ENCODE results near the gene PTGFRN. TPM values are rescaled to one million over a fixed set of nuclear protein-coding genes. Genes with fewer than 3 reads are reported as not detected.

Gene PTGFRN
- total RNA-seq, 1 experiment from 2014 or later = 60.6 TPM

DNA sequence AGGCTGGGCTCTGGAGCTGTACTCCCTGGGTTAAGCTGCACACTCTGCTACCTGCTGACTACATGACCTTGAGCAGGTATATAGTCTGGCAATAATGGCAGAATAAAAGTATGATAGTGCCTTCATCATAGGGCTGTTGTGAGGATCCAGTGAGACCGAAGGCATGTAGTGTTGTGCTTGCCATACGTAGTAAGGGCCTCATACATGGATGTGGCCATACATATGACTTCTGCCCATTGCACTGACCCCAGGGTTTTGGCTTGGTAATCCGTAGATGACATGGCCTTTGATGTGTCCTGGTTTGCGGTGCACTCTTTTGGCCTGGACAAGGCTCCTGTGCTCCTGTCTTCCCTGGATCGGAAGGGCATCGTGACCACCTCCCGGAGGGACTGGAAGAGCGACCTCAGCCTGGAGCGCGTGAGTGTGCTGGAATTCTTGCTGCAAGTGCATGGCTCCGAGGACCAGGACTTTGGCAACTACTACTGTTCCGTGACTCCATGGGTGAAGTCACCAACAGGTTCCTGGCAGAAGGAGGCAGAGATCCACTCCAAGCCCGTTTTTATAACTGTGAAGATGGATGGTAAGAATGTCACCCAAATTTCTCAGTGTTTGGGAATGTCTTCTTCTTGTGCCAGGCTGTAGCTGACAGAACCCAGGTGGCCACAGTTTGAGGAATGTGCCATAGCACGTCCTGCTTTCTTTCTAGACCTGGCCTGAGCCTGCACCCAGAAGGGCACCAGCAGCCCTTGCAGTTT, 74.9 kb downstream of the PTGFRN start:
- peaks cover 0 to 3% of the 10 kb centered on the region in 2 experiments; a peak in 1 of 4 replicates for H3K4me1 ChIP-seq (ENCODE audit: control insufficient read depth in 1 of 2, insufficient read depth in 2 of 2, low read length in 2 of 2)
- no peaks in the 10 kb centered on the region for H3K79me2 ChIP-seq (ENCODE audit: insufficient read depth, low read length)
- CTCF ChIA-PET = no interaction called here
- H4K20me1 ChIP-seq (ENCODE audit: insufficient read depth) = no peaks in the 10 kb centered on the region
- no peak overlapping the region for H3K9ac ChIP-seq (ENCODE audit: low read length)
- no peaks in the 10 kb centered on the region for H3K9me2 ChIP-seq (ENCODE audit: insufficient read depth)
- ATAC-seq = no peak
- RAD21 ChIA-PET (ENCODE audit: low non-redundant PET in 1 of 2, low total read pairs in 2 of 2, uncharacterized antibody in 2 of 2, unreplicated experiment in 2 of 2) = no interaction called here
- no peak overlapping the region for H3K4me2 ChIP-seq (ENCODE audit: low read length)
- DNase-seq (ENCODE audit: low read depth, low spot score) = no peak
- intact Hi-C loops (cut with micrococcal nuclease) = no loop called here
- H3K36me3 ChIP-seq (ENCODE audit: control insufficient read depth in 1 of 2, insufficient read depth in 2 of 2, low read length in 2 of 2) = 0 out of 4 replicates have a peak, but pooled peaks cover 0 to 2% of the 10 kb centered on the region in 2 experiments
- no peaks in the 10 kb centered on the region for H3K9me3 ChIP-seq (ENCODE audit: control insufficient read depth in 1 of 2, insufficient read depth in 1 of 2, low read depth in 1 of 2, low read length in 2 of 2)
- H3K4me3 ChIP-seq (replicated peaks in 1 of 2; ENCODE audit: low read depth in 1 of 2, low read length in 2 of 2) = no peak overlapping the region
- TF ChIP-seq SIN3A (IDR thresholded peaks at IDR 0.05; ENCODE audit: low read depth) = no peak
- no peak for TF ChIP-seq EZH2phosphoT487 (IDR thresholded peaks at IDR 0.05; ENCODE audit: borderline replicate concordance)
- TF ChIP-seq POLR2AphosphoS5 (IDR thresholded peaks at IDR 0.05; ENCODE audit: low read depth, low read length) = no peak
- TF ChIP-seq TCF7L2 (IDR thresholded peaks at IDR 0.05; ENCODE audit: borderline replicate concordance, extremely low read depth, insufficient read depth, insufficient read length) = no peak
- TF ChIP-seq SP1 (IDR thresholded peaks at IDR 0.05; ENCODE audit: low read depth) = no peak
- no peaks in the 10 kb centered on the region for H3K27me3 ChIP-seq (ENCODE audit: insufficient read depth, low read length)
- POLR2A ChIA-PET = no interaction called here
- H3K27ac ChIP-seq (ENCODE audit: low read depth, low read length) = no peak overlapping the region
- H2AFZ ChIP-seq (ENCODE audit: low read depth, low read length, poor library complexity, severe bottlenecking) = no peak overlapping the region
- BruUV-seq (replicated peaks) = no TSS peak

DNA sequence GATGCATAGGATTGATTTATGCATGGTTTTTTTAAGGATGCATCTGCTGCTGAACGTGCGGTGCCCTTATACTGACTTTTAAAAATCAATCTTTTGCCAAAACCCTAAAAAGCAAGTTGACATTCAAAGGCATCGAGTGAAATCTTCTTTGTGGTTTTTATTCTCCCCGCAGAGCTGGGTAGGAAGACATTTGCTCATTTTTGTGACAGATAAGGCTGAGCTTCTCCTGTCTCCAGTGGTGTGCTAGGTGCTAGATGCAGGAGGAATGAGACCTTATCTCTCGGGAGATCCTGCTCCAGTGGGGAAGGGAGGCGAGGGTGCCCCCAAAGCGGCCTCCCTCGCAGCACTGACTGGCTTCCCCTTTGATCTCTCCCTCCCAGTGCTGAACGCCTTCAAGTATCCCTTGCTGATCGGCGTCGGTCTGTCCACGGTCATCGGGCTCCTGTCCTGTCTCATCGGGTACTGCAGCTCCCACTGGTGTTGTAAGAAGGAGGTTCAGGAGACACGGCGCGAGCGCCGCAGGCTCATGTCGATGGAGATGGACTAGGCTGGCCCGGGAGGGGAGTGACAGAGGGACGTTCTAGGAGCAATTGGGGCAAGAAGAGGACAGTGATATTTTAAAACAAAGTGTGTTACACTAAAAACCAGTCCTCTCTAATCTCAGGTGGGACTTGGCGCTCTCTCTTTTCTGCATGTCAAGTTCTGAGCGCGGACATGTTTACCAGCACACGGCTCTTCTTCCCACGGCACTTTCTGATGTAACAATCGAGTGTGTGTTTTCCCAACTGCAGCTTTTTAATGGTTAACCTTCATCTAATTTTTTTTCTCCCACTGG, 76.9 kb downstream of the PTGFRN start:
- no peaks in the 10 kb centered on the region for H3K79me2 ChIP-seq (ENCODE audit: insufficient read depth, low read length)
- ChIA-PET CTCF (no interaction called here), RAD21 (ENCODE audit: low non-redundant PET in 1 of 2, low total read pairs in 2 of 2, uncharacterized antibody in 2 of 2, unreplicated experiment in 2 of 2) (no interaction called here), POLR2A (no interaction called here)
- H4K20me1 ChIP-seq (ENCODE audit: insufficient read depth) = no peaks in the 10 kb centered on the region
- no peak overlapping the region for H3K4me3 ChIP-seq (replicated peaks in 1 of 2; ENCODE audit: low read depth in 1 of 2, low read length in 2 of 2)
- BruUV-seq (replicated peaks) = no TSS peak
- H3K9me2 ChIP-seq (ENCODE audit: insufficient read depth) = no peaks in the 10 kb centered on the region
- ATAC-seq = no peak
- intact Hi-C loops (cut with micrococcal nuclease) = no loop called here
- H3K27me3 ChIP-seq (ENCODE audit: insufficient read depth, low read length) = no peaks in the 10 kb centered on the region
- no peaks in the 10 kb centered on the region for H3K9me3 ChIP-seq (ENCODE audit: control insufficient read depth in 1 of 2, insufficient read depth in 1 of 2, low read depth in 1 of 2, low read length in 2 of 2)
- H3K4me2 ChIP-seq (ENCODE audit: low read length) = no peak overlapping the region
- DNase-seq (ENCODE audit: low read depth, low spot score) = no peak
- H3K36me3 ChIP-seq (ENCODE audit: control insufficient read depth in 1 of 2, insufficient read depth in 2 of 2, low read length in 2 of 2) = peaks cover 0 to 2% of the 10 kb centered on the region in 2 experiments; a peak in 1 of 4 replicates
- no peak overlapping the region for H2AFZ ChIP-seq (ENCODE audit: low read depth, low read length, poor library complexity, severe bottlenecking)
- peaks cover 0 to 3% of the 10 kb centered on the region in 2 experiments; a peak in 1 of 4 replicates for H3K4me1 ChIP-seq (ENCODE audit: control insufficient read depth in 1 of 2, insufficient read depth in 2 of 2, low read length in 2 of 2)
- no peak overlapping the region for H3K9ac ChIP-seq (ENCODE audit: low read length)
- no peak overlapping the region for H3K27ac ChIP-seq (ENCODE audit: low read depth, low read length)
- TF ChIP-seq, protein P1, sequence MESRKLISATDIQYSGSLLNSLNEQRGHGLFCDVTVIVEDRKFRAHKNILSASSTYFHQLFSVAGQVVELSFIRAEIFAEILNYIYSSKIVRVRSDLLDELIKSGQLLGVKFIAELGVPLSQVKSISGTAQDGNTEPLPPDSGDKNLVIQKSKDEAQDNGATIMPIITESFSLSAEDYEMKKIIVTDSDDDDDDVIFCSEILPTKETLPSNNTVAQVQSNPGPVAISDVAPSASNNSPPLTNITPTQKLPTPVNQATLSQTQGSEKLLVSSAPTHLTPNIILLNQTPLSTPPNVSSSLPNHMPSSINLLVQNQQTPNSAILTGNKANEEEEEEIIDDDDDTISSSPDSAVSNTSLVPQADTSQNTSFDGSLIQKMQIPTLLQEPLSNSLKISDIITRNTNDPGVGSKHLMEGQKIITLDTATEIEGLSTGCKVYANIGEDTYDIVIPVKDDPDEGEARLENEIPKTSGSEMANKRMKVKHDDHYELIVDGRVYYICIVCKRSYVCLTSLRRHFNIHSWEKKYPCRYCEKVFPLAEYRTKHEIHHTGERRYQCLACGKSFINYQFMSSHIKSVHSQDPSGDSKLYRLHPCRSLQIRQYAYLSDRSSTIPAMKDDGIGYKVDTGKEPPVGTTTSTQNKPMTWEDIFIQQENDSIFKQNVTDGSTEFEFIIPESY (IDR thresholded peaks at IDR 0.05; ENCODE audit: extremely low read depth, insufficient replicate concordance, low read length) = no peak
- no peak for TF ChIP-seq EZH2phosphoT487 (IDR thresholded peaks at IDR 0.05; ENCODE audit: borderline replicate concordance)
- no peak for TF ChIP-seq ZNF274 (IDR thresholded peaks at IDR 0.05; ENCODE audit: low read depth, low read length)
- TF ChIP-seq, protein P2, sequence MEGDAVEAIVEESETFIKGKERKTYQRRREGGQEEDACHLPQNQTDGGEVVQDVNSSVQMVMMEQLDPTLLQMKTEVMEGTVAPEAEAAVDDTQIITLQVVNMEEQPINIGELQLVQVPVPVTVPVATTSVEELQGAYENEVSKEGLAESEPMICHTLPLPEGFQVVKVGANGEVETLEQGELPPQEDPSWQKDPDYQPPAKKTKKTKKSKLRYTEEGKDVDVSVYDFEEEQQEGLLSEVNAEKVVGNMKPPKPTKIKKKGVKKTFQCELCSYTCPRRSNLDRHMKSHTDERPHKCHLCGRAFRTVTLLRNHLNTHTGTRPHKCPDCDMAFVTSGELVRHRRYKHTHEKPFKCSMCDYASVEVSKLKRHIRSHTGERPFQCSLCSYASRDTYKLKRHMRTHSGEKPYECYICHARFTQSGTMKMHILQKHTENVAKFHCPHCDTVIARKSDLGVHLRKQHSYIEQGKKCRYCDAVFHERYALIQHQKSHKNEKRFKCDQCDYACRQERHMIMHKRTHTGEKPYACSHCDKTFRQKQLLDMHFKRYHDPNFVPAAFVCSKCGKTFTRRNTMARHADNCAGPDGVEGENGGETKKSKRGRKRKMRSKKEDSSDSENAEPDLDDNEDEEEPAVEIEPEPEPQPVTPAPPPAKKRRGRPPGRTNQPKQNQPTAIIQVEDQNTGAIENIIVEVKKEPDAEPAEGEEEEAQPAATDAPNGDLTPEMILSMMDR (IDR thresholded peaks at IDR 0.05 in 2 of 3, conservative IDR thresholded peaks at IDR 0.05 in 1 of 3; ENCODE audit: borderline replicate concordance in 1 of 3, insufficient read depth in 1 of 3, low read depth in 2 of 3, low read length in 2 of 3) = no peak
- no peak for TF ChIP-seq EZH2 (IDR thresholded peaks at IDR 0.05)
- no peak for TF ChIP-seq YY1 (IDR thresholded peaks at IDR 0.05; ENCODE audit: extremely low read depth, insufficient replicate concordance, low read depth, low read length)
- no peak for TF ChIP-seq POLR2AphosphoS5 (IDR thresholded peaks at IDR 0.05; ENCODE audit: low read depth, low read length)
- no peak for TF ChIP-seq SRF (IDR thresholded peaks at IDR 0.05; ENCODE audit: low read depth)
- TF ChIP-seq, protein P3, sequence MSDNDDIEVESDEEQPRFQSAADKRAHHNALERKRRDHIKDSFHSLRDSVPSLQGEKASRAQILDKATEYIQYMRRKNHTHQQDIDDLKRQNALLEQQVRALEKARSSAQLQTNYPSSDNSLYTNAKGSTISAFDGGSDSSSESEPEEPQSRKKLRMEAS (IDR thresholded peaks at IDR 0.05) = no peak
- TF ChIP-seq POLR2A (IDR thresholded peaks at IDR 0.05; ENCODE audit: borderline replicate concordance, extremely low read depth, insufficient read depth, insufficient read length) = no peak

Measured in HCT116 (cell line).